Activated gamma-delta T cell treated with Interleukin-2 at 50 U/mL for 16 hours (primary cell): ENCODE measurements around the gene CDH5.

ENCODE experiments used
- DNase-seq: peaks from one replicate; pipeline ENCODE4 v3.0.0-alpha.2; 2020

The CDH5 gene

DNA sequence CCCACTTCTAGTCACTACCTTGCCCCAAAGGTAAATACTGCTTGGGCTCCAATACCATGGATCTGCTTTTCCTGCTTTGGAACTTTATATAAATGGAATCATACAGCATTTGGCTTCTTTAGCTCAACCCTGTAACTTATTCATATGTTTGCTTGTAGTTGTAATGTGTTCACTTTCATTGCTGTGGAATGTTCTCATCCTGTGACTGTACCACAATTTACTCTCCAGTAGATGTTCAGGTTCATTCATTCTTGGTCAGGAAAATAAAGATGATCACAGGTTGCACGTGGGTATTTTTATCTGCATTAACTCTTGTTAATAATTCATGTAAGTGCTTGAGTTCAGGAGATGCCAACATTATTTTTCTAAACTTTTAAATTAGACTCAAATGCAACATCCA lies 53.9 kb downstream of the CDH5 start:
- DNase-seq: no peak

DNA sequence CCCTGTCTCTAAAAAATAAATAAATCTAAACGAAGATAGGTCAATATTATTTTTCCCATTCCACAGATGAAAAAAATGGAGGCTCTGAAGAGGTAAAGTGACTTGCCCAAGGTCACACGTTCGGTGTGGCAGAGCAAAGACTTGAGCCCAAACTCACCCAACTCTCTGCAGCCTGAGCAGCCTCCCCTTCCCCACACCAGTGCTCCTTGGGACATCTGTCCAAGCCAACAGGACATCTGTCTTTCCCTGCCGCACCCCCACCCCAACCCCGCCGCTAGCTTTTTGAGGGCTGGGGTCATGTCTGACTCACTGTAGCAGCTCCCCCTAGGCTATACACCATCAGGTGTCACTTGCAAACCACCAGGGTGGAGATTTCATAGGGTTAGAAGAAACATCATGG lies 55.4 kb downstream of the CDH5 start:
- no peak for DNase-seq

DNA sequence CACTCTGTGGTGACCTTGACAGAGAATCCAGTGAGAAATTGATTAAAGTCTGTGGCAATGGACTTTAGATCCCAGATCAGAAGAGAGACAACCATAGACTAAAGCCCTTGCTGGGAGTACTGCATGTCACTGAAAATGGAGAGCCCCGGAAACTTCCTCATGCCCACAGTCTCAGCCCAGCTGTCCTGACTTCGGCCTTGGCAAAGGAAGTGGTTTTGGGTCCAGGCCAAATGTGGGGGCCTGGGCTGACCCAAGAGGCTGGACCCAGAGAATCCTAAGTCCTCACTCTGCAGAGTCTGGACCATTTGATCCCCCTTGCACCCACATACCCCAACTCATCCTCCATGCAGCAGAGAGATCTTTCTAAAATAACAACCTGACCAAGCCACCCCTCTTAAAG lies 55.9 kb downstream of the CDH5 start:
- DNase-seq: no peak

DNA sequence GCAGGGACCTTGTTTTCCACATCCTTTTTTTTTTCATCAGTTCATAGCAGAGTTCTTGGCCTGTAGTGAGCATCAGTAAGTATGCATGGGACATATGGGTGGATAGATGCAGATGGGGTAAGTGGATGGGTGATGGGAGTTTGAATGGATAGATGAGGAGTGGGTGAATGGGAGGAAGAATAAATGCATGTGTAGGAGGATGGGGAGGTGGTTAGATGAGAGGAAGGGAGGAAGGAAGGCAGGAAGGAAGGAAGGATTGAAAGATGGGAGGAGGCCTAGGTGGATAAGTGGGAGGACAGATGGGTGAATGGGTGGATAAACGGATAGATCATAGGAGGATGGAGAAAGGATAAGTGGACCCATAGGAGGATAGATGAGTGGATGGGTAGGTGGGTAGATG lies 56.7 kb downstream of the CDH5 start:
- no peak for DNase-seq

- DNase-seq: no peak
Observed at GRCh38 chr16:66425651-66426050, 59.2 kb downstream of the CDH5 start.

DNA sequence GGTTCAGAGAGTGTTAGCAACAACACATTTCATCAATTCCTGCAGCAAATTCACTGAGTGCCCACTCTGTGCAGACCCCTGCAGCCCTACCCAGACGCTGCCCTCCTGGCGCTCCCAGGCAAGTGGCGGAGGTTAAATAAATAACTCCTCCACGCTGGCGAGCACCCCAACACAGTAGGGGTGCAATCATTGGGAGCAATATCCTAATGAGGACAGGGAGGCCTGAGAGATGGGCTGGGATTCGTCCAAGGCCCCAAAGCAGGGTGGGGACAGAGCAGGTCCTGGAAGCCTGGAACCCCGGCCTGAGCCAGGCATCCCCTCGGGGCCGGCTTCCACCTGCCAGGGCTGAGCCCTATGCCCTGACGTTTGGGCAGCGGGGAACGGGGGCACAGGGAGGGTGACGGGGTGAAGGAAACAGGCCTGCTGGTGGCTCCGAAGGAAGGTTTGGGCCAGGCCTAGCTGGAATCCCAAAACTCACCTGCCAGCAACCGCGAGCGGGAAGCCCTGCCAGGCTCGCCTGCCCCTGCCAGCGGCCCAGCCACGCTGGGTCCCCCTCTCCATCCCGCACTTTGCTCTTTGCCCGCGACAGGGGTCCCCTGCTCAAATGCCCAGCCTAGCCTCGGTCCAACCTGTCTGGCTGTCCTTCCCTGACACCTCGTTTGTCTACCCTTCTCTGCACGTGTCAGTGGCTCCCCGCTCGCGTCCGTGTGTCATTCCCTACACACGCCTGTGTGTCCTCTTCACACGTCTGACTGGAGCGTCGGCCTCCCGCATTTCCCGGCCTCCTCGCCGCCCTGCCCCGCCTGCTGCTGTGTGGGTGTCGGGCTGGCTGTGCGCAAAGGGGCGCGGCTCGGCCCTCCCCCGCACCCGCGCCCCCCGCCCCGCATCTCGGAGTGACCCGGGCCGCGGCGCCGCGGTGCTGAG lies 59.9 kb downstream of the CDH5 start:
- no peak for DNase-seq

DNA sequence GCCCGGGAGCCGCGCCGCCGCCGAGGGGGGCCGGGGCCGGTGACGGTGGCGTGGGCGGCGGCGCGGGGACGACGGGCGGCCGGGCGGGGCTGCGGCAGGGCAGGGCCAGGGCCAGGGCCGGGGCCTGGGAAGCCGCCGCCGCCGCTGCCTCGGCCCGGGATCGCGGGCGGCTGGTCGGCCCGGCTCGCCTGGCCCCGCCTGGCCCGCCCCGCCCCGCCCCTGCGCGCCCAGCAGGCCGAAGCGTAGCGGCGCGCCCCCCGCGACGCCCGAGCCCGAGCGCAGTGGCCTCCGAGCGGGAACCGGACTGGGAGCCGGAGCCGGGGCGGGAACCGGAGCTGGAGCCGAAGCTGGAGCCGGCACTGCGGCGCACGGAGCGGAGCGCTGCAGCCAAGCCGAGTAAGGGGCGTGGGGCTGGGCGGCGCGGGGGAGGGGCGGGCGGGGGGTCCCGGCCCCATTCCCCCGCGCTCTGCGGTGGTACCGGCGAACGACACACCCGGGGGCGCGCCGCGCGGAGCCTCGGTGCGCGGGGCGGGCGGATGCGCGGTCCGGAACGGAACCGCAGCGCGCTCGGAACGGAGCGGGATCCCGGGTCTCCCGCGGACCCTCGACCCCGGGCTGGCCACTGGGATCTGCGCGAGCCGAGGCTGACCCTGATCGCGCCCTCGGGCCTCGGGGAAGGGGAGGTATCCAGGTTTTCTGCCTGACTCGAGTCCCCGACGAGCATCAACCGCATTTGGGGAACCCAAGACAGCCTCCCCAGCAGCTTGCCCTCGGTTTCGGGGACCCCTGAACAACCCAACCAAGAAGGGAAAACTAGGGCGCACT lies 60.8 kb downstream of the CDH5 start, which contains the start of gene BEAN1:
Gene BEAN1 (plus strand): TSS at position 260 of the 825 bp plus-strand sequence. CDS start 10,382 bp downstream, outside the sequence.
- DNase-seq: no peak

DNA sequence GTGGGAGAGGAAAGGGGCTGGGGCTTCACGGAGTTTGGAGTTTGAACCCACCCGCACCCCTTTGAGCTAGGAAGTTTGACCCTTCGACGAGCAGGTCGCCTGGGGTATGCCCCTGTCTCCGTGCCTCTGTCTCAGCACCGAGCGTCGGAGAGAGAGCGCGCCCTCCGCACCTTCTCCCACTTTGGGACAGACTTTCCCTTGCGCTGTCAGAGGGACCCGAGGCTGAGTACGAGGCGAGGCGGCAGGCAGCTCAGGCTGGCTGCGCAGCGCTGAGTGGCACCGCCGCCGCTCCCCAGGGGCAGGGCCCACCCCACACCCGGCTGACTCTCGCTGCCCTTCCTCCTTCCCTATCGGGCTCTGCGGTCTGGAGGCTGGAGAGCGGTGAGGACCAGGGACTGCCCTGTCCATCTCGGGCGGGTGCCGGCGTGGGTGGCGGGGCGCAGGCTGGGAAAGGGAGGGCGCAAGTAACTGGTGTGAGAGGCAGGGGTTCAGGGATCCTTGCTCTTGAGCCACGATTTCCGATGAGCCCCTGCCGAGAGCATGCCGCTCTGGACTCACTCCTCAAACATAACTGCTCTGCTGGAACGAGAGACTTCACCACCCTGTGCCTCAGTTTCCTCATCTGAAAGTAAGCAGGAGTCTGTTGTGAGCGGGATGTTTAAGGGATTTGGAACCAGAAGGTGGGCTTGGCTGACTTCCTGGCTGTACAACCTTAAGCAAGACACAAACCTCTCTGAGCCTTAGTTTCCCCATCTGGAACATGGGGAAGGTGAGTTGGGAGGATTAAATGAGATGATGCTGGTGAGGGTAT lies 61.6 kb downstream of the CDH5 start:
- DNase-seq: no peak

GRCh38 chr16:66428682-66429251 lies 62.3 kb downstream of the CDH5 start:
- DNase-seq: no peak

GRCh38 chr16:66429290-66429962 lies 62.9 kb downstream of the CDH5 start:
- no peak for DNase-seq

DNA sequence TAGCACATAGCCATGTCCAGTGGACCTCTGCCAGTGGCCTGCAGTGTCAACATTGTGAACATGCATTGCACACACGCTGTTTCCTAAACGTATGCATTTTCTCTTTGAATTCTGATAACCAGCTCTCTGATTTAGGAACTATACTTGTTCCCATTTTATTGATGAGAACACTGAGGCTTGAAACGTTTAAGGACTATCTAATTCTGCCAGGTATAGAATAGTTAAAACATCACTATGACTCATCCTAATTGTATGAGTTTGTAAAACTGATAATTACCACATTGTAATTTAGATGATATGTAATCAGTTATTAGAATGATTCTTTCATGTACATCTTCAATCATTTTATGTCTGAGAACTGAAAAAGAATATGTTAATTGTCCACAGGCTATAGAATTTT lies 63.7 kb downstream of the CDH5 start:
- no peak for DNase-seq

GRCh38 chr16:66431760-66432159 lies 65.3 kb downstream of the CDH5 start:
- DNase-seq: no peak

- DNase-seq: no peak
Observed at GRCh38 chr16:66432429-66432828, 65.9 kb downstream of the CDH5 start.

DNA sequence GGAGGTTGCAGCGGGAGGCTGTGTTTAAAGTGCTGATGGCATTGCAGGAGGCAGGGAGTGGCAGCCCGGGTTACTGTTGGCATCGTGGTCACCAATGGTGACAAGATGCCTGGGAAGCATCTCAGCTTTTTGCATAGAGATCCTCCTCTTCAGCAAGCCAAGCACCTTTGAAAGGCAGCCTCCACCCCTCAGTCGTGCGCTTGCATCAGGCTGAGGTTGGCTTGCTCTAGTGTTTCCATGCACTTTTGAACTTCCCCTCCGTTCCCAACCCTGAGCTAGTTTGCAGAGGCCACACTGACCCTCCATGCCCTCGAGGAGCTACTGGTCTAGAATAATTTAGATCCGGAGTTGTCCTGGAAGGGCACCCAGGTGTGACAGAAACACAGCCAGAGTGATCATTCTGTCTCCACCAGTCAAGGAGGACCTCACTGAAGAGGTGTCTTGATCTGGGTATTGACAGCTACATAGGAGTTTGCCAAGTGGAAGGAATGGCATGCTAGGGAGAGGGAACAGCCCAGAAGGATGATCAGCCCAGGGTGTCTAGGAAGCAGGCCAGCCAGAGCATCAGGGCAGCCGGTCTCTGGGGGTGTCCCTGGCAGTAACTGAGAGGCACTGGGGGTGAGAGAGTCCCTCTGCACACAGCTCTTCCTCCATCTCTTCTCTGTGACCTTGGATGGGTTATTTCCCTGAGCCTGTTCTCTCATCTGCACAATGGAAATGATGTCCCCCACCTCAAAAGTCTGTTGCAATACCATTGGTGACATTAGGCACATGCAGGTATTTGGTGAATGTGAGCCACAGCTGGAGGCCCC lies 68.3 kb downstream of the CDH5 start:
- DNase-seq: no peak

DNA sequence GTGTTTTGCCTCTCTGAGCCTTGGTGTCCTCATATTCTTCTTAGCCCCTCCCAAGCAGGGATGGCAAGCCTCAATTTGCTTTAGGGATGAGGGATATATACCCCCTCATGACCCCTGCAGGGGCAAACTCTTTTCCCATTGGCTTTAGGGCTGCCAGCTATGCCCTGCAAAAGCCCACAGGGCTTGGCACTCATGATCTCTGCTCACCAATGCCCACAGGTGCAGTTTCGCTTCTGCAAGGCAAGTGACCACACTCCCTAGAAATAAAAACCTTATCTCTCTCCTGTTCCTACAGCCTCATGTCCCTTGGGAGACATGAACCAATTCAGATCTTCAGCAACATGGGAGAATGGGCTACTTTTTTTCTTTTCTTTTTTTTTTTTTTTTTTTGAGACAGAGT lies 69.4 kb downstream of the CDH5 start:
- DNase-seq: no peak

GRCh38 chr16:66437391-66437945 lies 71.0 kb downstream of the CDH5 start:
- DNase-seq: no peak

GRCh38 chr16:66438536-66438935 lies 72.0 kb downstream of the CDH5 start:
- no peak for DNase-seq

- no peak for DNase-seq
Observed at GRCh38 chr16:66439051-66439730, 72.7 kb downstream of the CDH5 start.

DNA sequence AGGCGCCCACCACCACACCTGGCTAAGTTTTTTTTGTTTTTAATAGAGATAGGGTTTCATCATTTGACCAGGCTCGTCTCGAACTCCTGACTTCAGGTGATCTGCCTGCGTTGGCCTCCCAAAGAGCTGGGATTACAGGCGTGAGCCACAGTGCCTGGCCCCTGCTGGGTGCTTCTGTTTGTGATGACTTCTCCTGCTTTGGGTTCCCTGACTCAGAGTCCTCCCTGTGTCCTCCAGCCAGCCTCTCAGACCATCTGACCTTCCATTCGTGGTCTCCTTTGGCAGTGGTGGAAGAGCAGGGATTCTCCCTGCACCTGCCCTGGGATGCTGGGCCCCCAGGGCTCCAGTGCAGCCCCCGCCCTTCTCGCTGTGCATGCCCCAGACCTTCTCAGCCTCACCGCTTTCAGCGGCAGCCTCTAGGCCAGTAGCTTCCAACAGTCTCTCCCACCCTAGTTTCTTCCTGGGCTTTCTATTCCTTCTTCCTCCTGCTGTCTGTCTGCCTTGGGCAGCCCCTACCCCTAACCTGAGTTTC lies 73.8 kb downstream of the CDH5 start:
- DNase-seq: no peak

DNA sequence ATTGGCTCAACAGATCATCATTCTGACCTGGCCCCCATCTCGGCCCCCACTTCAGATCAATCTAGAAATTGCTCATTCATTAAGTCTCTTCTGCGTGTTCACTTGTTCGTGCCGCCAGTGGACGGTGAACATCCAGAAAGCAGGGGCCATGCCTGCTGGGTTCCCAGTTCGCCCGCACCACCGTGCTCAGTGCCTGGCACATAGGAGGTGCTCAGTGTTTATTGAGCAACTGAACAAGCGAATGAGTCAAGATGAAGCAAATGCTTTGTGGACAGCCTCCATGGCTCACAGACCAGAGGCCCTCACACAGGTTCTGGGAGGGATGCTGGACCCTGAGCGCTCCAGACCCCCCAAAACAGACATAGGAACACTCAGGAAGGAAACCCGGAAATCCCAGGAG lies 74.5 kb downstream of the CDH5 start:
- DNase-seq: no peak
